Activated naive CD4-positive, alpha-beta T cell treated with anti-CD3 and anti-CD28 coated beads, Interleukin-2, amount 50 U/mL, for 72 hours (primary cell): ENCODE data around the gene INPP5F. TPM values are rescaled to one million over a fixed set of nuclear protein-coding genes. Genes with fewer than 3 reads are reported as not detected.

Source experiments
- ATAC-seq, 2 donors: fragments of 150-1000 bp; cut with Tn5 transposase; 2 replicates each; pipeline ENCODE4 v1.10.0; 2021; ENCODE audit warnings: mild to moderate bottlenecking in 2 of 2, moderate library complexity in 2 of 2
- DNase-seq, 2 donors: peaks; one replicate each; pipeline ENCODE4 v3.0.0; 2021 to 2022; ENCODE audit warnings: low spot score in 2 of 2
- H3K27ac Mint-ChIP-seq, 2 donors: one replicate each; pipeline ENCODE4 v1.8.0; 2022; ENCODE audit warnings: mild to moderate bottlenecking in 2 of 2, mixed read lengths in 2 of 2
- H3K36me3 Mint-ChIP-seq, 2 donors: one replicate each; pipeline ENCODE4 v1.8.0; 2022; ENCODE audit warnings: mixed read lengths in 2 of 2
- H3K9me3 Mint-ChIP-seq, 2 donors: one replicate each; pipeline ENCODE4 v1.8.0; 2022; ENCODE audit warnings: mixed read lengths in 2 of 2
- total RNA-seq, 2 donors: library from RNA; stranded (reverse); gene quantifications; one replicate each; pipeline ENCODE4 v1.2.3, GENCODE V29; 2022

INPP5F gene
- total RNA-seq, 2 donors from 2014 or later = 23.0 to 27.3 TPM

GRCh38 chr10:119807960-119808697, 82.3 kb downstream of the INPP5F start:
- H3K27ac Mint-ChIP-seq = peak overlapping the region in 1 of 2 donors; percentile 40
- peaks cover 0 to 10% of the 10 kb centered on the region in 2 donors for H3K36me3 Mint-ChIP-seq

GRCh38 chr10:119811122-119811521, 85.3 kb downstream of the INPP5F start:
- peaks cover 6 to 9% of the 10 kb centered on the region in 2 donors for H3K36me3 Mint-ChIP-seq
- DNase-seq = no peak
- ATAC-seq = no peak
- H3K9me3 Mint-ChIP-seq = no peaks in the 10 kb centered on the region
- no peak overlapping the region for H3K27ac Mint-ChIP-seq

More at GRCh38 chr10:119807960-119808697, 82.3 kb downstream of the INPP5F start:
- no peaks in the 10 kb centered on the region for H3K9me3 Mint-ChIP-seq
- DNase-seq (no peak), ATAC-seq (peak; percentile 52 to 81)

GRCh38 chr10:119812684-119813083, 86.8 kb downstream of the INPP5F start:
- ATAC-seq (no peak), DNase-seq (no peak)
- H3K27ac Mint-ChIP-seq = no peak overlapping the region
- peaks cover 9 to 12% of the 10 kb centered on the region in 2 donors for H3K36me3 Mint-ChIP-seq
- H3K9me3 Mint-ChIP-seq = no peaks in the 10 kb centered on the region

GRCh38 chr10:119815671-119816070, 89.8 kb downstream of the INPP5F start:
- no peaks in the 10 kb centered on the region for H3K9me3 Mint-ChIP-seq
- H3K27ac Mint-ChIP-seq = no peak overlapping the region
- DNase-seq = no peak
- H3K36me3 Mint-ChIP-seq = peaks cover 9 to 13% of the 10 kb centered on the region in 2 donors
- ATAC-seq = no peak

GRCh38 chr10:119817991-119818888, 92.4 kb downstream of the INPP5F start:
- ATAC-seq = peak in 1 of 2 donors; percentile 34

GRCh38 chr10:119818889-119819270, 93.0 kb downstream of the INPP5F start:
- DNase-seq (no peak), ATAC-seq (no peak)
- no peak overlapping the region for H3K27ac Mint-ChIP-seq
- peaks cover 9 to 13% of the 10 kb centered on the region in 2 donors for H3K36me3 Mint-ChIP-seq
- H3K9me3 Mint-ChIP-seq = no peaks in the 10 kb centered on the region

More at GRCh38 chr10:119817991-119818888, 92.4 kb downstream of the INPP5F start:
- no peak overlapping the region for H3K27ac Mint-ChIP-seq
- no peaks in the 10 kb centered on the region for H3K9me3 Mint-ChIP-seq
- peaks cover 9 to 13% of the 10 kb centered on the region in 2 donors for H3K36me3 Mint-ChIP-seq
- no peak for DNase-seq

- DNase-seq (no peak), ATAC-seq (no peak)
- Mint-ChIP-seq H3K27ac (peak overlapping the region in 1 of 2 donors; percentile 32), H3K9me3 (no peaks in the 10 kb centered on the region), H3K36me3 (peaks cover 0 to 6% of the 10 kb centered on the region in 2 donors)
Observed at GRCh38 chr10:119821182-119821581, 95.3 kb downstream of the INPP5F start.

GRCh38 chr10:119824299-119824698, 98.4 kb downstream of the INPP5F start:
- DNase-seq (no peak), ATAC-seq (no peak)
- H3K9me3 Mint-ChIP-seq = no peaks in the 10 kb centered on the region
- no peak overlapping the region for H3K27ac Mint-ChIP-seq
- peaks cover 0 to 19% of the 10 kb centered on the region in 2 donors for H3K36me3 Mint-ChIP-seq

GRCh38 chr10:119826771-119827170, 100.9 kb downstream of the INPP5F start:
- H3K36me3 Mint-ChIP-seq = peaks cover under 1 to 23% of the 10 kb centered on the region in 2 donors
- ATAC-seq (no peak), DNase-seq (no peak)
- no peaks in the 10 kb centered on the region for H3K9me3 Mint-ChIP-seq
- H3K27ac Mint-ChIP-seq = peak overlapping the region in 1 of 2 donors; percentile 15

- peak overlapping the region; percentile 15 to 88 for H3K27ac Mint-ChIP-seq
- H3K36me3 Mint-ChIP-seq = peaks cover 7 to 30% of the 10 kb centered on the region in 2 donors
- ATAC-seq = no peak
- DNase-seq = no peak
- no peaks in the 10 kb centered on the region for H3K9me3 Mint-ChIP-seq
Observed at GRCh38 chr10:119827430-119827829, 101.6 kb downstream of the INPP5F start.

- ATAC-seq = no peak
- H3K9me3 Mint-ChIP-seq = peaks cover 4 to 6% of the 10 kb centered on the region in 2 donors
- peaks cover 17 to 50% of the 10 kb centered on the region in 2 donors for H3K36me3 Mint-ChIP-seq
- H3K27ac Mint-ChIP-seq = peak overlapping the region in 1 of 2 donors; percentile 77
- no peak for DNase-seq
Observed at GRCh38 chr10:119829429-119829828, 103.6 kb downstream of the INPP5F start.

GRCh38 chr10:119830851-119831250, 105.0 kb downstream of the INPP5F start:
- H3K27ac Mint-ChIP-seq = no peak overlapping the region
- peaks cover 29 to 64% of the 10 kb centered on the region in 2 donors for H3K36me3 Mint-ChIP-seq
- ATAC-seq (no peak), DNase-seq (no peak)
- H3K9me3 Mint-ChIP-seq = peaks cover 4 to 13% of the 10 kb centered on the region in 2 donors

- DNase-seq (no peak), ATAC-seq (no peak)
- peaks cover 4 to 13% of the 10 kb centered on the region in 2 donors for H3K9me3 Mint-ChIP-seq
- peaks cover 29 to 70% of the 10 kb centered on the region in 2 donors for H3K36me3 Mint-ChIP-seq
- H3K27ac Mint-ChIP-seq = peak overlapping the region; percentile 23 to 68
Observed at GRCh38 chr10:119831656-119832055, 105.8 kb downstream of the INPP5F start.

- no peak for ATAC-seq
- no peak for DNase-seq
- Mint-ChIP-seq H3K36me3 (peaks cover 29 to 70% of the 10 kb centered on the region in 2 donors), H3K27ac (peak overlapping the region in 1 of 2 donors; percentile 66), H3K9me3 (peaks cover 4 to 13% of the 10 kb centered on the region in 2 donors)
Observed at GRCh38 chr10:119832951-119833350, 107.1 kb downstream of the INPP5F start.

GRCh38 chr10:119834188-119834587, 108.3 kb downstream of the INPP5F start:
- Mint-ChIP-seq H3K9me3 (peaks cover 4 to 13% of the 10 kb centered on the region in 2 donors), H3K27ac (peak overlapping the region; percentile 66 to 74), H3K36me3 (peaks cover 29 to 67% of the 10 kb centered on the region in 2 donors)
- ATAC-seq (peak; percentile 87 to 92), DNase-seq (peak in 1 of 2 donors; percentile 16)

- no peaks in the 10 kb centered on the region for H3K9me3 Mint-ChIP-seq
- peaks cover 17 to 24% of the 10 kb centered on the region in 2 donors for H3K36me3 Mint-ChIP-seq
- DNase-seq (no peak), ATAC-seq (no peak)
- H3K27ac Mint-ChIP-seq = peak overlapping the region in 1 of 2 donors; percentile 33
Observed at GRCh38 chr10:119845656-119846055, 119.8 kb downstream of the INPP5F start.
